Lower leg skin (tissue), 4 donors: ENCODE measurements around the gene OR5H2. TPM values are rescaled to one million over a fixed set of nuclear protein-coding genes. Genes with fewer than 3 reads are reported as not detected.

Experiments
- DNase-seq, 2 donors: peaks; one replicate each; pipeline ENCODE4 v3.0.0-alpha.2; 2019; ENCODE audit warnings: low spot score in 2 of 2
- H3K4me3 ChIP-seq: fragments of 200-600 bp; sonication (generic); 2 replicates; pipeline ENCODE4 v1.5.1; 2017; ENCODE audit warnings: mild to moderate bottlenecking, low read depth; ENCODE audit not compliant: poor library complexity, severe bottlenecking
- POLR2A ChIP-seq, 2 donors: fragments of 450-650 bp; IDR thresholded peaks; one replicate each; pipeline ENCODE4 v1.6.1; 2016 to 2017; ENCODE audit warnings: antibody characterized with exemption in 2 of 2, mild to moderate bottlenecking in 1 of 2, moderate library complexity in 1 of 2
- WGBS, 2 donors: methylation state at CpG; one replicate each; pipeline ENCODE4 v1.1.5; 2018; 5-methylcytosine and 5-hydroxymethylcytosine counted together
- intact Hi-C: fragments of 100-400 bp; cut with DNase I; formaldehyde crosslinking; loops from one replicate; pipeline ENCODE4 v1.15.0; 2023; ENCODE audit warnings: low total_unique reads
- total RNA-seq, 4 donors: library from RNA; depleted of rRNA; stranded (reverse); fragments of >200 nt; gene quantifications; one replicate each; pipeline ENCODE4 v1.1.0, GENCODE V29; 2016
- TF ChIP-seq, protein P1 (sequence below), 3 donors: fragments of 450-650 bp; IDR thresholded peaks; one replicate each; pipeline ENCODE4 v1.5.1; 2016; ENCODE audit warnings: antibody characterized with exemption in 3 of 3, mild to moderate bottlenecking in 3 of 3, moderate library complexity in 2 of 3

Gene OR5H2
- total RNA-seq, 4 donors from 2014 or later = not detected

DNA sequence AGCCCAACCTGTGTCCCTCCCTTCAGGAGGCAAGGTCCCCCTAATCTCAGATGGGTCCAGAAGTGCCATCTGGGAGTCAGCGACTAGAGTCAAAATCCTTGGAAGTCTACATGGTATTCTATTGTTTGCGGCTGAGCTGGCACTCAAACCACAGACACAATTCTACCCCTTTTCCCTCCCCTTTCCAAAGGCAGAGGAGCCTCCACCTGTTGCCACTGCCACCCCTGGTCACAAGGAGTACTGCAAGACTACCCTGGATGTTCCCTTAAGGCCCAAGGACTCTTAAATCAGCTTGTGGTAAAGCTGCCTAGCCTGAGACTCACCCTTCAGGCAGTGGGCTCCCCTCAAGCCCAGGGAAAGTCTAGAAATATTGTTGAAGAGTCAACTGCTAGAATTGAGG, 22.6 kb upstream of the OR5H2 start:
- intact Hi-C loops = no loop called here
- WGBS, 2 donors = 44 to 85% methylated on average over 2 of the region's 2 CpGs
- no peak for TF ChIP-seq POLR2A (IDR thresholded peaks at IDR 0.05)
- TF ChIP-seq, protein P1, sequence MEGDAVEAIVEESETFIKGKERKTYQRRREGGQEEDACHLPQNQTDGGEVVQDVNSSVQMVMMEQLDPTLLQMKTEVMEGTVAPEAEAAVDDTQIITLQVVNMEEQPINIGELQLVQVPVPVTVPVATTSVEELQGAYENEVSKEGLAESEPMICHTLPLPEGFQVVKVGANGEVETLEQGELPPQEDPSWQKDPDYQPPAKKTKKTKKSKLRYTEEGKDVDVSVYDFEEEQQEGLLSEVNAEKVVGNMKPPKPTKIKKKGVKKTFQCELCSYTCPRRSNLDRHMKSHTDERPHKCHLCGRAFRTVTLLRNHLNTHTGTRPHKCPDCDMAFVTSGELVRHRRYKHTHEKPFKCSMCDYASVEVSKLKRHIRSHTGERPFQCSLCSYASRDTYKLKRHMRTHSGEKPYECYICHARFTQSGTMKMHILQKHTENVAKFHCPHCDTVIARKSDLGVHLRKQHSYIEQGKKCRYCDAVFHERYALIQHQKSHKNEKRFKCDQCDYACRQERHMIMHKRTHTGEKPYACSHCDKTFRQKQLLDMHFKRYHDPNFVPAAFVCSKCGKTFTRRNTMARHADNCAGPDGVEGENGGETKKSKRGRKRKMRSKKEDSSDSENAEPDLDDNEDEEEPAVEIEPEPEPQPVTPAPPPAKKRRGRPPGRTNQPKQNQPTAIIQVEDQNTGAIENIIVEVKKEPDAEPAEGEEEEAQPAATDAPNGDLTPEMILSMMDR (IDR thresholded peaks at IDR 0.05) = no peak
- no peak overlapping the region for H3K4me3 ChIP-seq
- DNase-seq = no peak

GRCh38 chr3:98262046-98262445, 20.3 kb upstream of the OR5H2 start:
- TF ChIP-seq, protein P1 (IDR thresholded peaks at IDR 0.05) = no peak
- no peak for TF ChIP-seq POLR2A (IDR thresholded peaks at IDR 0.05)
- no peak for DNase-seq
- 73 to 76% methylated on average over 2 of the region's 2 CpGs for WGBS, 2 donors
- no peak overlapping the region for H3K4me3 ChIP-seq
- intact Hi-C loops = no loop called here

GRCh38 chr3:98263944-98264343, 18.4 kb upstream of the OR5H2 start, which contains the start of gene OR5H6:
TSS of gene OR5H6 (plus strand) at chr3:98264244. CDS start at chr3:98264333, 89 bp downstream.
- H3K4me3 ChIP-seq = no peak within 1 kb of the TSS
- 73 to 76% methylated on average over 3 of the region's 3 CpGs for WGBS, 2 donors
- intact Hi-C loops = no loop called here
- DNase-seq = no peak
- TF ChIP-seq POLR2A (IDR thresholded peaks at IDR 0.05) = no peak
- TF ChIP-seq, protein P1 (IDR thresholded peaks at IDR 0.05) = no peak

DNA sequence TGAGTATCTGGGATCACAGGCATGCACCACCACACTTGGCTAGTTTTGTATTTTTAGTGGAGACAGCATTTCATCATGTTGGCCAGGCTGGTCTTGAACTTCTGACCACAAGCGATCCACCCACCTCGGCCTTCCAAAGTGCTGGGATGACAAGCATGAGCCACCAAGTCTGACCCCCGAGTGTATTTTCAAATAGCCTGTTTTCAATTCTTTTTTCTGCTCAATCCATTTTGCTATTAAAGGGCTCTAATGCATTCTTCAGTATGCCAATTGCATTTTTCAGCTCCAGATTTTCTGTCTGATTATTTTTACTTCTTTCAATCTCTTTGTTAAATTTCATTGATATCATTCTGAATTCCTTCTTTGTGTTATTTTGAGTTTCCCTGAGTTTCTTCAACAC, 12.5 kb upstream of the OR5H2 start:
- WGBS, 2 donors = 81 to 85% methylated on average over 3 of the region's 3 CpGs
- intact Hi-C loops = no loop called here
- TF ChIP-seq, protein P1 (IDR thresholded peaks at IDR 0.05) = no peak
- no peak for TF ChIP-seq POLR2A (IDR thresholded peaks at IDR 0.05)
- H3K4me3 ChIP-seq = no peak overlapping the region
- no peak for DNase-seq

- no peak for DNase-seq
- whole genome bisulfite sequencing, 2 donors = 72 to 76% methylated on average over 3 of the region's 3 CpGs
- no peak overlapping the region for H3K4me3 ChIP-seq
- TF ChIP-seq, protein P1 (IDR thresholded peaks at IDR 0.05) = no peak
- TF ChIP-seq POLR2A (IDR thresholded peaks at IDR 0.05) = no peak
- intact Hi-C loops = no loop called here
Observed at GRCh38 chr3:98272126-98272525, 10.2 kb upstream of the OR5H2 start.

DNA sequence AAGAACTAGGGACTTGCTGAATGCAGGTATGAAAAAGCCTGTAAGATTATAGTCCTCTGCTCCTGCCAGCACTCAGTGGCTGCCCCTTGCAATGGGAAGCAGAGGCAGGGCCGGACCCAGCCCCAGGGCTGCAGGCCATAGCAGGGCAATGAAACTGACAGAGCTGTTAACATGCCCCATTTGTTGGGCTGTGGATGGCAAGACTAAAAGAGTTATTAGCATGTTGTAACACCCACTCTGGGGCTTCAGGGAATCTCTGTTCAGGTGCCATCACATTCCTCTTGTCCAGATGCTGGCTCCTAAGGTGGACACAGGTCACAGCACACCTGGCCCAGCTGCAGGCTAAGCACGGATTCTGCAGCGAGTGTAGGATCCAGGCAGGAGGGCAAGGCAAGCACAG, 7.4 kb upstream of the OR5H2 start:
- TF ChIP-seq, protein P1 (IDR thresholded peaks at IDR 0.05) = no peak
- TF ChIP-seq POLR2A (IDR thresholded peaks at IDR 0.05) = no peak
- no peak for DNase-seq
- H3K4me3 ChIP-seq = no peak overlapping the region
- 72 to 87% methylated on average over 3 of the region's 3 CpGs for WGBS, 2 donors
- intact Hi-C loops = no loop called here
